DOHH2 (cell line): ENCODE measurements around the gene SSBP2.

ENCODE experiments used
- H3F3A ChIP-seq: fragments of 200-600 bp; sonication (generic), shearing (Covaris generic); 2 replicates; pipeline ENCODE4 v1.6.0; 2016; ENCODE audit warnings: antibody characterized with exemption, mild to moderate bottlenecking; ENCODE audit not compliant: control insufficient read depth, insufficient read depth
- H3K27ac ChIP-seq: fragments of 200-600 bp; sonication (generic); 2 replicates; pipeline ENCODE4 v1.5.1; 2014; ENCODE audit warnings: low read depth, mild to moderate bottlenecking, low read length, moderate library complexity
- H3K27me3 ChIP-seq: fragments of 200-600 bp; sonication (generic); 2 replicates; pipeline ENCODE4 v1.6.1; 2014; ENCODE audit warnings: mild to moderate bottlenecking, low read length, mixed read lengths; ENCODE audit not compliant: control insufficient read depth
- H3K36me3 ChIP-seq: fragments of 200-600 bp; sonication (generic); 2 replicates; pipeline ENCODE4 v1.6.1; 2014; ENCODE audit warnings: mild to moderate bottlenecking, low read length, moderate library complexity, mixed read lengths; ENCODE audit not compliant: control insufficient read depth
- H3K4me1 ChIP-seq: fragments of 200-600 bp; sonication (generic); 2 replicates; pipeline ENCODE4 v1.6.1; 2014; ENCODE audit warnings: mild to moderate bottlenecking, low read length, mixed read lengths; ENCODE audit not compliant: control insufficient read depth
- H3K4me2 ChIP-seq: fragments of 200-600 bp; sonication (generic); 2 replicates; pipeline ENCODE4 v1.6.0; 2014; ENCODE audit warnings: mild to moderate bottlenecking, low read length, moderate library complexity
- H3K4me3 ChIP-seq: fragments of 200-600 bp; sonication (generic); 2 replicates; pipeline ENCODE4 v1.5.1; 2014; ENCODE audit warnings: mild to moderate bottlenecking, low read length, mixed read lengths
- H3K79me2 ChIP-seq: fragments of 200-600 bp; sonication (generic); 2 replicates; pipeline ENCODE4 v1.6.1; 2014; ENCODE audit warnings: mild to moderate bottlenecking, low read length, mixed read lengths; ENCODE audit not compliant: control insufficient read depth
- H3K9me2 ChIP-seq: fragments of 200-600 bp; sonication (generic); replicated peaks from 2 replicates; pipeline ENCODE4 v1.6.1; 2014; ENCODE audit warnings: mild to moderate bottlenecking, low read length, mixed read lengths; ENCODE audit not compliant: control insufficient read depth
- H3K9me3 ChIP-seq: fragments of 200-600 bp; sonication (generic); 2 replicates; pipeline ENCODE4 v1.6.1; 2014; ENCODE audit warnings: antibody characterized with exemption, low read length, mixed read lengths; ENCODE audit not compliant: control insufficient read depth, insufficient read depth
- H4K20me1 ChIP-seq: fragments of 200-600 bp; sonication (generic); 2 replicates; pipeline ENCODE4 v1.6.0; 2014; ENCODE audit warnings: low read depth, mild to moderate bottlenecking, antibody characterized with exemption, low read length, moderate library complexity; ENCODE audit not compliant: control insufficient read depth, insufficient read depth
- CTCF ChIP-seq: fragments of 200-600 bp; sonication (generic); IDR thresholded peaks from one replicate; pipeline ENCODE4 v1.5.1; 2014; ENCODE audit warnings: antibody characterized with exemption, mild to moderate bottlenecking, low read depth, low read length; ENCODE audit not compliant: poor library complexity, severe bottlenecking
- EZH2phosphoT487 ChIP-seq: fragments of 200-600 bp; sonication (generic); IDR thresholded peaks from 2 replicates; pipeline ENCODE4 v1.6.1; 2017; ENCODE audit warnings: borderline replicate concordance, mild to moderate bottlenecking, antibody characterized with exemption, low read length, moderate library complexity, mixed read lengths

SSBP2 gene

GRCh38 chr5:81370912-81371311 is 380.0 kb downstream of the SSBP2 start:
- Histone ChIP-seq H3F3A (no peaks in the 10 kb centered on the region), H3K9me3 (no peaks in the 10 kb centered on the region), H3K79me2 (no peaks in the 10 kb centered on the region), H3K27ac (no peak overlapping the region), H3K4me2 (no peak overlapping the region), H3K9me2 (no peaks in the 10 kb centered on the region), H3K4me3 (no peak overlapping the region), H3K4me1 (no peaks in the 10 kb centered on the region), H3K27me3 (no peaks in the 10 kb centered on the region), H4K20me1 (no peaks in the 10 kb centered on the region), H3K36me3 (no peaks in the 10 kb centered on the region)
- no peak for TF ChIP-seq CTCF
- no peak for TF ChIP-seq EZH2phosphoT487

GRCh38 chr5:81365541-81365940 is 385.4 kb downstream of the SSBP2 start:
- H4K20me1 ChIP-seq = no peaks in the 10 kb centered on the region
- H3K27me3 ChIP-seq = 0 out of 2 replicates have a peak, but pooled peaks cover 1% of the 10 kb centered on the region
- no peaks in the 10 kb centered on the region for H3K79me2 ChIP-seq
- H3K9me3 ChIP-seq = no peaks in the 10 kb centered on the region
- TF ChIP-seq EZH2phosphoT487 = no peak
- no peak for TF ChIP-seq CTCF
- H3F3A ChIP-seq = no peaks in the 10 kb centered on the region
- H3K4me1 ChIP-seq = no peaks in the 10 kb centered on the region
- no peak overlapping the region for H3K4me3 ChIP-seq
- H3K4me2 ChIP-seq = no peak overlapping the region
- no peaks in the 10 kb centered on the region for H3K9me2 ChIP-seq
- no peaks in the 10 kb centered on the region for H3K36me3 ChIP-seq
- H3K27ac ChIP-seq = no peak overlapping the region

- Histone ChIP-seq H3K9me2 (no peaks in the 10 kb centered on the region), H3K27ac (no peak overlapping the region), H3K79me2 (no peaks in the 10 kb centered on the region), H3K4me1 (no peaks in the 10 kb centered on the region), H3K27me3 (peaks cover 5% of the 10 kb centered on the region; the same call in 1 of the 2 replicates), H3F3A (no peaks in the 10 kb centered on the region), H3K4me3 (no peak overlapping the region), H3K36me3 (no peaks in the 10 kb centered on the region), H3K4me2 (no peak overlapping the region), H4K20me1 (no peaks in the 10 kb centered on the region), H3K9me3 (no peaks in the 10 kb centered on the region)
- TF ChIP-seq CTCF (no peak), EZH2phosphoT487 (no peak)
These were observed 387.6 kb downstream of the SSBP2 start for GRCh38 chr5:81363093-81363871.
